GM23338 (cell line): ENCODE results near the gene PCBP3. TPM values are rescaled to one million over a fixed set of nuclear protein-coding genes. Genes with fewer than 3 reads are reported as not detected.
A peak's percentile ranks its signal among the peaks of the same experiment; 100 is the strongest.

ENCODE experiments used
- ATAC-seq: fragments of 200-7000 bp; cut with Tn5 transposase; 3 replicates; pipeline ENCODE4 v1.9.1; 2020
- DNase-seq: peaks from one replicate; pipeline ENCODE4 v3.0.0-alpha.2; 2015; ENCODE audit warnings: low spot score
- H2AFZ ChIP-seq: fragments of 200-600 bp; sonication (generic); 2 replicates; pipeline ENCODE4 v1.8.0; 2016; ENCODE audit warnings: antibody characterized with exemption, mild to moderate bottlenecking, moderate library complexity
- H3F3A ChIP-seq: fragments of 200-600 bp; sonication (generic); replicated peaks from 2 replicates; pipeline ENCODE4 v1.8.0; 2017; ENCODE audit warnings: antibody characterized with exemption, mixed run types, low read depth
- H3K27ac ChIP-seq: fragments of 200-600 bp; sonication (generic); 2 replicates; pipeline ENCODE4 v1.6.1; 2016; ENCODE audit warnings: low read depth
- H3K27me3 ChIP-seq: fragments of 200-600 bp; sonication (generic); 2 replicates; pipeline ENCODE4 v1.8.0; 2016; ENCODE audit warnings: mild to moderate bottlenecking, mixed run types, moderate library complexity; ENCODE audit not compliant: insufficient read depth
- H3K36me3 ChIP-seq: fragments of 200-600 bp; sonication (generic); 2 replicates; pipeline ENCODE4 v1.8.0; 2016; ENCODE audit warnings: mild to moderate bottlenecking; ENCODE audit not compliant: insufficient read depth
- H3K4me1 ChIP-seq: fragments of 200-600 bp; sonication (generic); 2 replicates; pipeline ENCODE4 v1.8.0; 2016; ENCODE audit warnings: mild to moderate bottlenecking, moderate library complexity; ENCODE audit not compliant: insufficient read depth
- H3K4me2 ChIP-seq: fragments of 200-600 bp; sonication (generic); 2 replicates; pipeline ENCODE4 v1.7.1; 2017; ENCODE audit warnings: mixed run types
- H3K4me3 ChIP-seq: fragments of 200-600 bp; sonication (generic); 2 replicates; pipeline ENCODE4 v1.6.1; 2016; ENCODE audit warnings: mixed run types
- H3K79me2 ChIP-seq: fragments of 200-600 bp; sonication (generic); replicated peaks from 2 replicates; pipeline ENCODE4 v1.8.0; 2017; ENCODE audit warnings: mild to moderate bottlenecking; ENCODE audit not compliant: insufficient read depth
- H3K9me2 ChIP-seq: fragments of 200-600 bp; sonication (generic); 2 replicates; pipeline ENCODE4 v1.8.0; 2017; ENCODE audit not compliant: insufficient read depth
- H4K20me1 ChIP-seq: fragments of 200-600 bp; sonication (generic); replicated peaks from 2 replicates; pipeline ENCODE4 v1.8.0; 2017; ENCODE audit warnings: mild to moderate bottlenecking; ENCODE audit not compliant: insufficient read depth
- H3K27ac Mint-ChIP-seq: 2 replicates; pipeline ENCODE4 v1.8.0; 2020; ENCODE audit warnings: inconsistent platforms, mild to moderate bottlenecking, moderate library complexity, mixed read lengths
- H3K27me3 Mint-ChIP-seq: 3 replicates; pipeline ENCODE4 v1.8.0; 2022; ENCODE audit warnings: low read depth, mild to moderate bottlenecking, moderate library complexity, mixed read lengths, inconsistent platforms; ENCODE audit not compliant: insufficient read depth, poor library complexity
- H3K36me3 Mint-ChIP-seq: 3 replicates; pipeline ENCODE4 v1.8.0; 2021; ENCODE audit warnings: low read depth, mild to moderate bottlenecking, inconsistent platforms, moderate library complexity, mixed read lengths
- H3K4me1 Mint-ChIP-seq: 3 replicates; pipeline ENCODE4 v1.8.0; 2020; ENCODE audit warnings: mild to moderate bottlenecking, inconsistent platforms, mixed read lengths
- H3K4me3 Mint-ChIP-seq: 3 replicates; pipeline ENCODE4 v1.8.0; 2021; ENCODE audit warnings: moderate library complexity, mild to moderate bottlenecking, inconsistent platforms, mixed read lengths
- H3K9me3 Mint-ChIP-seq: 3 replicates; pipeline ENCODE4 v1.8.0; 2020; ENCODE audit warnings: moderate library complexity, mild to moderate bottlenecking, inconsistent platforms, mixed read lengths
- CREB1 ChIP-seq: fragments of 250-450 bp; sonication (Bioruptor Pico); IDR thresholded peaks from 2 replicates; pipeline ENCODE4 v1.5.0; 2020; ENCODE audit warnings: low read depth, mild to moderate bottlenecking, moderate library complexity
- CTCF ChIP-seq, 2 experiments: fragments of 200-600 bp in 1 of 2; sonication (generic) in 1 of 2; conservative IDR thresholded peaks; 2 replicates each; pipeline versions ENCODE4 v1.5.1 to v1.6.1; 2016 to 2017; ENCODE audit warnings: antibody characterized with exemption in 2 of 2, low read depth in 2 of 2, mild to moderate bottlenecking in 2 of 2, moderate library complexity in 1 of 2
- NANOG ChIP-seq: IDR thresholded peaks from 2 replicates; pipeline ENCODE4 v1.6.1; 2016; ENCODE audit warnings: antibody characterized with exemption, borderline replicate concordance
- REST ChIP-seq: IDR thresholded peaks from one replicate; pipeline ENCODE4 v1.6.1; 2018; ENCODE audit warnings: antibody characterized with exemption; ENCODE audit not compliant: unreplicated experiment
- ZNF331 ChIP-seq: fragments of 250-450 bp; sonication (Bioruptor Pico); IDR thresholded peaks from 2 replicates; pipeline ENCODE4 v1.5.0; 2020; ENCODE audit warnings: low read depth, mild to moderate bottlenecking, moderate library complexity
- polyA plus RNA-seq: library from polyadenylated mRNA; unstranded; fragments of >200 nt; fragmentation: Nextera tagmentation; extraction: Ambion mirVana; gene quantifications from 2 replicates; pipeline ENCODE4 v1.2.1, GENCODE V29; 2016
- total RNA-seq: library from RNA; depleted of rRNA; stranded (reverse); fragments of >200 nt; shearing (Covaris generic); gene quantifications from 2 replicates; pipeline ENCODE4 v1.2.3, GENCODE V29; 2014

PCBP3 gene
- total and polyA plus RNA-seq, 2 experiments from 2014 or later: 7.1 to 9.1 TPM

- no peaks in the 10 kb centered on the region for H3K36me3 Mint-ChIP-seq
- no peak overlapping the region for H3K27ac Mint-ChIP-seq
Measured at GRCh38 chr21:45923146-45923545, 279.6 kb downstream of the PCBP3 start.

GRCh38 chr21:45926281-45926680 is 282.8 kb downstream of the PCBP3 start:
- H3K4me3 Mint-ChIP-seq: no peak overlapping the region
- H3K79me2 ChIP-seq: no peaks in the 10 kb centered on the region
- no peaks in the 10 kb centered on the region; the same call in 2 of the 3 replicates for H3K4me1 Mint-ChIP-seq
- H3K4me1 ChIP-seq: no peaks in the 10 kb centered on the region
- no peaks in the 10 kb centered on the region for H3F3A ChIP-seq
- peak; percentile 22 for DNase-seq
- no peaks in the 10 kb centered on the region for H3K9me2 ChIP-seq
- no peak overlapping the region for H3K4me2 ChIP-seq
- TF ChIP-seq ZNF331 (CRISPR knock-in tag) (peak; percentile 75), CTCF (conservative IDR thresholded peaks at IDR 0.05; ENCODE audit: low read depth in 2 of 2) (peak; percentile 43 to 52), REST (no peak)
- no peak overlapping the region for H2AFZ ChIP-seq
- no peaks in the 10 kb centered on the region for H3K27me3 ChIP-seq
- no peak overlapping the region for H3K4me3 ChIP-seq
- no peaks in the 10 kb centered on the region for H4K20me1 ChIP-seq
- H3K27me3 Mint-ChIP-seq: peaks cover 5% of the 10 kb centered on the region
- H3K27ac ChIP-seq: no peak overlapping the region
- peaks cover 10% of the 10 kb centered on the region; the same call in 2 of the 3 replicates for H3K9me3 Mint-ChIP-seq
- no peaks in the 10 kb centered on the region for H3K36me3 ChIP-seq
- H3K27ac Mint-ChIP-seq: no peak overlapping the region
- ATAC-seq: no peak
- H3K36me3 Mint-ChIP-seq: no peaks in the 10 kb centered on the region; the same call in 2 of the 3 replicates

More at GRCh38 chr21:45923146-45923545, 279.6 kb downstream of the PCBP3 start:
- Histone ChIP-seq H3K36me3 (no peaks in the 10 kb centered on the region), H3K79me2 (no peaks in the 10 kb centered on the region), H3K4me3 (no peak overlapping the region), H4K20me1 (no peaks in the 10 kb centered on the region), H3K4me1 (no peaks in the 10 kb centered on the region), H3K27ac (no peak overlapping the region), H2AFZ (no peak overlapping the region), H3F3A (no peaks in the 10 kb centered on the region), H3K9me2 (no peaks in the 10 kb centered on the region), H3K4me2 (no peak overlapping the region), H3K27me3 (no peaks in the 10 kb centered on the region)
- DNase-seq: peak; percentile 83
- no peaks in the 10 kb centered on the region; the same call in 2 of the 3 replicates for H3K4me1 Mint-ChIP-seq
- peaks cover 10% of the 10 kb centered on the region; the same call in 2 of the 3 replicates for H3K9me3 Mint-ChIP-seq
- TF ChIP-seq NANOG (no peak), CREB1 (CRISPR knock-in tag) (no peak), CTCF (conservative IDR thresholded peaks at IDR 0.05; ENCODE audit: low read depth in 2 of 2) (peak; percentile 73 to 86)
- no peak overlapping the region for H3K4me3 Mint-ChIP-seq
- peak; percentile 86 for ATAC-seq
- peaks cover 5% of the 10 kb centered on the region for H3K27me3 Mint-ChIP-seq
